OCI-LY7 (cell line): ENCODE measurements around the gene EXOC6B. TPM values are rescaled to one million over a fixed set of nuclear protein-coding genes. Genes with fewer than 3 reads are reported as not detected.

Source experiments
- BruUV-seq: library from RNA; stranded (reverse); fragments of 400-500 nt; replicated peaks from 2 replicates; lab custom pipeline; 2021; lab: Mats Ljungman, UMichigan
- CTCF ChIA-PET: fragments of 300-600 bp; sonication (Branson Sonifier 250); formaldehyde crosslinking; loops from one replicate; lab custom pipeline; 2022; ENCODE audit warnings: antibody characterized with exemption; ENCODE audit not compliant: unreplicated experiment; lab: Charles Lee
- POLR2A ChIA-PET: fragments of 300-600 bp; sonication (Branson Sonifier 250); formaldehyde crosslinking; loops from one replicate; lab custom pipeline; 2022; ENCODE audit warnings: antibody characterized with exemption; lab: Charles Lee
- DNase-seq: peaks from one replicate; pipeline ENCODE4 v3.0.0-alpha.2; 2015; ENCODE audit warnings: low spot score
- H2AFZ ChIP-seq: fragments of 200-600 bp; sonication (generic), shearing (Covaris generic); 2 replicates; pipeline ENCODE4 v1.6.1; 2014; ENCODE audit warnings: mild to moderate bottlenecking, antibody characterized with exemption, low read length, moderate library complexity
- H3K27ac ChIP-seq: fragments of 200-600 bp; sonication (generic); 2 replicates; pipeline ENCODE4 v1.5.1; 2014; ENCODE audit warnings: mixed run types, low read depth, mild to moderate bottlenecking, moderate library complexity, low read length, inconsistent platforms; ENCODE audit not compliant: poor library complexity, severe bottlenecking
- H3K36me3 ChIP-seq: fragments of 200-600 bp; sonication (generic); 2 replicates; pipeline ENCODE4 v1.6.1; 2014; ENCODE audit warnings: mild to moderate bottlenecking, antibody characterized with exemption, low read length, moderate library complexity, mixed read lengths; ENCODE audit not compliant: insufficient read depth
- H3K4me1 ChIP-seq: fragments of 200-600 bp; sonication (generic); 2 replicates; pipeline ENCODE4 v1.5.1; 2014; ENCODE audit warnings: mild to moderate bottlenecking, low read length; ENCODE audit not compliant: insufficient read depth, poor library complexity, severe bottlenecking
- H3K4me2 ChIP-seq: fragments of 200-600 bp; sonication (generic); 2 replicates; pipeline ENCODE4 v1.6.1; 2014; ENCODE audit warnings: mild to moderate bottlenecking, low read length
- H3K4me3 ChIP-seq: fragments of 200-600 bp; sonication (generic); 2 replicates; pipeline ENCODE4 v1.5.1; 2014; ENCODE audit warnings: mild to moderate bottlenecking, low read depth, low read length; ENCODE audit not compliant: poor library complexity, severe bottlenecking
- H3K79me2 ChIP-seq: fragments of 200-600 bp; sonication (generic); 2 replicates; pipeline ENCODE4 v1.6.1; 2016; ENCODE audit warnings: low read depth, mild to moderate bottlenecking, low read length, moderate library complexity, mixed read lengths; ENCODE audit not compliant: insufficient read depth
- H3K9me2 ChIP-seq: fragments of 200-600 bp; sonication (generic); 2 replicates; pipeline ENCODE4 v1.6.1; 2016; ENCODE audit warnings: mild to moderate bottlenecking, low read length, mixed read lengths; ENCODE audit not compliant: insufficient read depth
- H3K9me3 ChIP-seq: fragments of 200-600 bp; sonication (generic); 2 replicates; pipeline ENCODE4 v1.6.1; 2014; ENCODE audit warnings: mild to moderate bottlenecking, mixed run types, low read length, mixed read lengths
- H4K20me1 ChIP-seq: fragments of 200-600 bp; sonication (generic); 2 replicates; pipeline ENCODE4 v1.6.1; 2014; ENCODE audit warnings: mild to moderate bottlenecking, antibody characterized with exemption, low read length, moderate library complexity, mixed read lengths; ENCODE audit not compliant: insufficient read depth
- CTCF ChIP-seq: fragments of 200-600 bp; sonication (generic); conservative IDR thresholded peaks from 2 replicates; pipeline ENCODE4 v1.5.1; 2014; ENCODE audit warnings: mild to moderate bottlenecking, antibody characterized with exemption, low read length, moderate library complexity, mixed read lengths
- EZH2phosphoT487 ChIP-seq: fragments of 200-600 bp; sonication (generic); IDR thresholded peaks from 2 replicates; pipeline ENCODE4 v1.6.1; 2018; ENCODE audit warnings: low read depth, borderline replicate concordance, mild to moderate bottlenecking, mixed run types, antibody characterized with exemption, low read length, moderate library complexity, mixed read lengths
- intact Hi-C: fragments of 100-400 bp; cut with micrococcal nuclease; formaldehyde crosslinking; loops from one replicate; pipeline ENCODE4 v1.10.0; 2022; ENCODE audit not compliant: unreplicated experiment
- total RNA-seq, 2 experiments: library from RNA; depleted of rRNA in 1 of 2; stranded (reverse); fragments of >200 nt in 1 of 2; shearing (Covaris generic) in 1 of 2; gene quantifications; 2 replicates each; pipeline ENCODE4 v1.2.3, GENCODE V29; 2014 to 2022

The EXOC6B gene
- total RNA-seq, 2 experiments from 2014 or later: 5.1 TPM; not detected in 1

GRCh38 chr2:72827966-72828646, 2.3 kb upstream of the EXOC6B start:
- no peak overlapping the region for H3K27ac ChIP-seq
- BruUV-seq: no TSS peak
- no peak overlapping the region for H3K4me2 ChIP-seq
- ChIA-PET CTCF (no interaction called here), POLR2A (no interaction called here)
- no peaks in the 10 kb centered on the region for H3K9me3 ChIP-seq
- no peaks in the 10 kb centered on the region for H4K20me1 ChIP-seq
- no peak overlapping the region for H3K4me3 ChIP-seq
- H2AFZ ChIP-seq: no peak overlapping the region
- DNase-seq: no peak
- TF ChIP-seq CTCF: no peak
- no peak for TF ChIP-seq EZH2phosphoT487
- no peaks in the 10 kb centered on the region for H3K4me1 ChIP-seq
- no peaks in the 10 kb centered on the region for H3K79me2 ChIP-seq
- intact Hi-C loops: no loop called here
- no peaks in the 10 kb centered on the region for H3K9me2 ChIP-seq
- H3K36me3 ChIP-seq: no peaks in the 10 kb centered on the region

- POLR2A ChIA-PET: interaction anchor here (0.6 kb wide), 2 partner anchors 56 to 388 kb away, joined by 3 to 4 read pairs; no protein-coding TSS in a partner anchor
- no peak overlapping the region for H2AFZ ChIP-seq
- H3K4me3 ChIP-seq: no peak overlapping the region
- no peak for DNase-seq
- BruUV-seq: no TSS peak
- no peaks in the 10 kb centered on the region for H4K20me1 ChIP-seq
- no peaks in the 10 kb centered on the region for H3K4me1 ChIP-seq
- H3K4me2 ChIP-seq: no peak overlapping the region
- intact Hi-C loops: no loop called here
- CTCF ChIA-PET: no interaction called here
- no peaks in the 10 kb centered on the region for H3K9me3 ChIP-seq
- H3K27ac ChIP-seq: no peak overlapping the region
- H3K36me3 ChIP-seq: no peaks in the 10 kb centered on the region
- no peaks in the 10 kb centered on the region for H3K79me2 ChIP-seq
- no peak for TF ChIP-seq EZH2phosphoT487
- TF ChIP-seq CTCF: no peak
- no peaks in the 10 kb centered on the region for H3K9me2 ChIP-seq
Measured at GRCh38 chr2:72827487-72827886, 1.7 kb upstream of the EXOC6B start.

GRCh38 chr2:72826156-72826477, 284 bp upstream of the EXOC6B start:
- intact Hi-C loops: no loop called here
- Histone ChIP-seq H3K79me2 (no peaks in the 10 kb centered on the region), H3K4me3 (no peak overlapping the region), H3K4me2 (no peak overlapping the region), H3K36me3 (no peaks in the 10 kb centered on the region), H3K9me3 (no peaks in the 10 kb centered on the region), H3K9me2 (no peaks in the 10 kb centered on the region), H3K4me1 (no peaks in the 10 kb centered on the region), H2AFZ (no peak overlapping the region), H4K20me1 (no peaks in the 10 kb centered on the region), H3K27ac (no peak overlapping the region)
- no peak for DNase-seq
- ChIA-PET CTCF (no interaction called here), POLR2A (no interaction called here)
- BruUV-seq: no TSS peak
- TF ChIP-seq CTCF: no peak
- TF ChIP-seq EZH2phosphoT487: no peak
